Measurements from ENCODE around the gene IFITM10.

DNA sequence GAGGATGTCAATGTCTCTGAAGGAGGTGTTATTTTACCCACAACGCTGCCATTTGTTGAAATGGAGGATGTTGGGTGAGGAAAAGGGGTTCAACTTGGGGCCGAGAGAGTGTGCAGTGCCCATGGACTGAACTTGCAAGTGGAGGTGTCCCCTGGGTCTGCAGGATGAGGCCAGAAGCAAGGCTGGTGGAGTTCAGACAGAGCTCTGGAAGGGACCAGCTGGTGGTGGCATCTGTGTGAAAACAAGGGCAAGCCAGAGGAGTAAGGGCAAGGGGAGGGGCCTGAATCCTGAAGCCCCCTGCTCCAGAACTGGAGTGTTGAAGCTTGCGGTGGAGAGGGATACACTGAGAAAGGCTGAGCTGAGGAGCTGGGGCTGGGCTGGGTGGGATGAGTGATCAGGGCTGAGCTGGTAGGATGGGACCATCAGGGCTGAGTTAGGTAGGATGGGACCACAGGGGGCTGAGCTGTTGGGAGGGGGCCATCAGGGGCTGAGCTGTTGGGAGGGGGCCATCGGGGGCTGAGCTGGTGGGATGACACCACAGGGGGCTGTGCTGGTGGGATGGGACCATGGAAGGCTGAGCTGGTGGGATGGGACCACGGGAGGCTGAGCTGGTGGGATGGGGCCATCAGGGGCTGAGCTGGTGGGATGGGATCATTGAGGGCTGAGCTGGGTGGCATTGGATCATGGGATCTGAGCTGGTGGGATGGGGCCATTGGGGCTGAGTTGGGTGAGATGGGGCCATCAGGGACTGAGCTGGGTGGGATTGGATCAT, 26.7 kb upstream of the IFITM10 start:
- TF ChIP-seq POLR2A (IDR thresholded peaks at IDR 0.05), result no peak
- TF ChIP-seq, protein P1, sequence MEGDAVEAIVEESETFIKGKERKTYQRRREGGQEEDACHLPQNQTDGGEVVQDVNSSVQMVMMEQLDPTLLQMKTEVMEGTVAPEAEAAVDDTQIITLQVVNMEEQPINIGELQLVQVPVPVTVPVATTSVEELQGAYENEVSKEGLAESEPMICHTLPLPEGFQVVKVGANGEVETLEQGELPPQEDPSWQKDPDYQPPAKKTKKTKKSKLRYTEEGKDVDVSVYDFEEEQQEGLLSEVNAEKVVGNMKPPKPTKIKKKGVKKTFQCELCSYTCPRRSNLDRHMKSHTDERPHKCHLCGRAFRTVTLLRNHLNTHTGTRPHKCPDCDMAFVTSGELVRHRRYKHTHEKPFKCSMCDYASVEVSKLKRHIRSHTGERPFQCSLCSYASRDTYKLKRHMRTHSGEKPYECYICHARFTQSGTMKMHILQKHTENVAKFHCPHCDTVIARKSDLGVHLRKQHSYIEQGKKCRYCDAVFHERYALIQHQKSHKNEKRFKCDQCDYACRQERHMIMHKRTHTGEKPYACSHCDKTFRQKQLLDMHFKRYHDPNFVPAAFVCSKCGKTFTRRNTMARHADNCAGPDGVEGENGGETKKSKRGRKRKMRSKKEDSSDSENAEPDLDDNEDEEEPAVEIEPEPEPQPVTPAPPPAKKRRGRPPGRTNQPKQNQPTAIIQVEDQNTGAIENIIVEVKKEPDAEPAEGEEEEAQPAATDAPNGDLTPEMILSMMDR (IDR thresholded peaks at IDR 0.05), result no peak
